ENCODE results near the gene PPEF1.

PPEF1 gene

DNA sequence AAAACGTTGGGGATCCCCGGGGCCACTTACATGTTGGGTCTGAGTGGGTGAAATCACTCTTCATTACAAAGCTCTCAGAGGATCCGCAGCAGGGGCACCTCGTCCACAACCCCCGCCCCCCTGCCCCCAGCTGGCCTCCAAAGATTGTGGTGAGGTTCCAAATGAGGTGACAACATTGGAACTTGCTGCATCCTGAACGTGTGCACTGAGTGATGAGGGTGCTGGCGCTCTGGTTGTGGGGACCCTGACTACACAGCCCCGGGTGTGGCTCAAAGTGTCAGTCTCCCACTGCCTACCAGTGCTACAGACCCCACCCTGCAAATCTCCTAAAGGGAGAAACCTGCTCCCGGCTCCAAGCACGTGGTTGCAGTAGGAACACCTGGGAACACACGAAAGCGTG is 164.5 kb downstream of the PPEF1 start:
- TF ChIP-seq, protein P1, sequence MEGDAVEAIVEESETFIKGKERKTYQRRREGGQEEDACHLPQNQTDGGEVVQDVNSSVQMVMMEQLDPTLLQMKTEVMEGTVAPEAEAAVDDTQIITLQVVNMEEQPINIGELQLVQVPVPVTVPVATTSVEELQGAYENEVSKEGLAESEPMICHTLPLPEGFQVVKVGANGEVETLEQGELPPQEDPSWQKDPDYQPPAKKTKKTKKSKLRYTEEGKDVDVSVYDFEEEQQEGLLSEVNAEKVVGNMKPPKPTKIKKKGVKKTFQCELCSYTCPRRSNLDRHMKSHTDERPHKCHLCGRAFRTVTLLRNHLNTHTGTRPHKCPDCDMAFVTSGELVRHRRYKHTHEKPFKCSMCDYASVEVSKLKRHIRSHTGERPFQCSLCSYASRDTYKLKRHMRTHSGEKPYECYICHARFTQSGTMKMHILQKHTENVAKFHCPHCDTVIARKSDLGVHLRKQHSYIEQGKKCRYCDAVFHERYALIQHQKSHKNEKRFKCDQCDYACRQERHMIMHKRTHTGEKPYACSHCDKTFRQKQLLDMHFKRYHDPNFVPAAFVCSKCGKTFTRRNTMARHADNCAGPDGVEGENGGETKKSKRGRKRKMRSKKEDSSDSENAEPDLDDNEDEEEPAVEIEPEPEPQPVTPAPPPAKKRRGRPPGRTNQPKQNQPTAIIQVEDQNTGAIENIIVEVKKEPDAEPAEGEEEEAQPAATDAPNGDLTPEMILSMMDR (conservative IDR thresholded peaks at IDR 0.05; ENCODE audit: low read depth, low read length), result no peak
- no peak for DNase-seq (ENCODE audit: low read depth)
- H3K4me3 ChIP-seq (ENCODE audit: low read depth, low read length), result no peak overlapping the region

DNA sequence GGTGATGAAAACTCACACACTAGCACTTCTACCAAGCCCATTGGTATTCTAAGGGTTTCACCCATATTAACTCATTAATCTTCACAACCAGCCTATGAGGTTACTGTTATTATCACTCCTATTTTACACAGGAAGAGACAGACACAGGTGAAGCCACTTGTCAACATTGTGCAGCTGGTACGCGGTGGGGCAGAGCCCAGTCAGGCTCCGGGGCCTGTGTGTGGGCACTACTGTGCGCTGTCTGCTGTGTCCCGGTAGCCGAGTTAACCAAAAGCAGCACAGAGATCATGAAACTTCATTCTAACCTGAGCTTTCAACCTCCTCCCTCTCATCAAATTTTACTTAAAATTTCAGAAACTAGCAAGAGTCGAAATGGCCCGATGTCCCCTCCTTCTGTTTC is 165.2 kb downstream of the PPEF1 start:
- DNase-seq (ENCODE audit: low read depth), result no peak
- H3K4me3 ChIP-seq (ENCODE audit: low read depth, low read length), result no peak overlapping the region
- TF ChIP-seq, protein P1 (conservative IDR thresholded peaks at IDR 0.05; ENCODE audit: low read depth, low read length), result no peak

DNA sequence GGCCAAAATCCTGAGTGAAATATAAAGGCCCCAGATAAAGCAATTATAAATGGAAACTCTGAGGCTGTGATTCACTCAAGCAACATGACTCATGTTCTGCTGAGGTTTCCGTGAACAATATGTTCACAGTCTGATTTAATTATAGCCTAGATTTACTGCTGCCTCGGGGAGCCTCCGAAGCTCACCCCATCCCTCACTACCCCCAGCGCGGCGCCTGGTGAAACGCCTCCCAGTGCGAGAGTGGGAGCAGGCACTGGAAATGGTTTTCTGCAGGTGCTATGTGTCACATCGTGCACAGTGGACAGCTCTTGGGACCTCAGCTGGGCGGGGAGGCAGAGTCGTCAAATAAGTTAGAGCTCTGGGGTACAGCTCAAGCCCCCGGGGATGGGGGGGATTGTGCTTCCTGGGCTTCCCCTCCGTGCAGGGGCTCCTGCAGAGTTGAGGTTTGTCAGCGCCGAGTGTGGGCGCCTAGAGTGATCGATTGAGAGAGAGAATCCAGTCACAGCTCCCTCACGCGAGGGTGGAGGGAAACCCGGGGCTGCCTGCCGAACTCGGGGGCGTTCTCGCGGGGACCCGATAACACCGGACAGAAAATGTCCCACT is 165.8 kb downstream of the PPEF1 start:
- DNase-seq (ENCODE audit: low read depth), result peak; percentile 72
- no peak overlapping the region for H3K4me3 ChIP-seq (ENCODE audit: low read depth, low read length)
- TF ChIP-seq, protein P1 (conservative IDR thresholded peaks at IDR 0.05; ENCODE audit: low read depth, low read length), result no peak

DNA sequence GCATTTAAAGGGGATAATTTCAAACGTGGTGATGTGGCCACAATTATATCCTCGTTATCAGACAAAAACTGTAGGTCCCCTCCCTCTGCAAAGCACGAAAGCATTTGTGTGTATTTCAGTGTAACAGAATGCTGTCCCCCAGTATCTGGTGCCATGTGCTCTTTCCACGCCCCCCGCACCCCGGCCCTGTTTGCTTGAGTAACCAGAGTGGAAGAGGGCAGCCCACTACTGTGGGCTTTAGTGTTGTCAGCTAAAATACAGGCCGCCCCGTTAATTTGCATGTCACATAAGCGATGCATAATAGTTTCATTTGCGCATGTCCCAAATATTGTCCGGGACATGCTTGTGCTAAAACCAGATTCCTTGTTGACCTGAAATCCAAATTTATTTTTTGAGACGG is 166.4 kb downstream of the PPEF1 start:
- H3K4me3 ChIP-seq (ENCODE audit: low read depth, low read length), result no peak overlapping the region
- TF ChIP-seq, protein P1 (conservative IDR thresholded peaks at IDR 0.05; ENCODE audit: low read depth, low read length), result no peak
- no peak for DNase-seq (ENCODE audit: low read depth)

DNA sequence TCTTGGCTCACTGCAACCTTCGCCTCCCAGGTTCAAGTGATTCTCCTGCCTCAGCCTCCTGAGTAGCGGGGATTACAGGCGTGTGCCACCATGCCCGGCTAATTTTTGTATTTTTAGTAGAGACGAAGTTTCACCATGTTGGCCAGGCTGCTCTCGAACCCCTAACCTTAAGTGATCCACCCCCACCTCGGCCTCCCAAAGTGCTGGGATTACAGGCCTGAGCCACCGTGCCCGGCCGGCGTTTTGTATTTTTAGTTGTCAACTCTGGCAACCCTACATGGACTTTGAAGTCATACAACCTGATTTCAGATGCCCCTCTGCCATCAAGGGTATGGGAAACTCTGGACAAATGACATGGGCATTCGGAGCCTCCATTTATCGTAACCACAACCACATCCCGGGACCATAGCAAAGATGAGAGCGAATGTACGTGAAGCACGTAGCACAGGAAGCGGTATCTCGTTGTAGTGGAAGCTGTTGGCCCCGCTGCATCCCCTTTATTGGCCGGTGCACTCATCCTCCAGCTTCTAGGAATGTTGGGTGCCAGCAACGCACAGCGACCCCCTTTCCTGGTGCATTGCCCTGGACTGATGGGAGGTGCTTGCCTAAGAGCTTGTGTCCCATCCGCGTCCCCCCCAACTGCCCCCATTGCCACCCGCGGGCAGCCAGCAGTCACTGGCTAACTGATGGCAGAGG is 167.3 kb downstream of the PPEF1 start:
- TF ChIP-seq, protein P1 (conservative IDR thresholded peaks at IDR 0.05; ENCODE audit: low read depth, low read length), result no peak

DNA sequence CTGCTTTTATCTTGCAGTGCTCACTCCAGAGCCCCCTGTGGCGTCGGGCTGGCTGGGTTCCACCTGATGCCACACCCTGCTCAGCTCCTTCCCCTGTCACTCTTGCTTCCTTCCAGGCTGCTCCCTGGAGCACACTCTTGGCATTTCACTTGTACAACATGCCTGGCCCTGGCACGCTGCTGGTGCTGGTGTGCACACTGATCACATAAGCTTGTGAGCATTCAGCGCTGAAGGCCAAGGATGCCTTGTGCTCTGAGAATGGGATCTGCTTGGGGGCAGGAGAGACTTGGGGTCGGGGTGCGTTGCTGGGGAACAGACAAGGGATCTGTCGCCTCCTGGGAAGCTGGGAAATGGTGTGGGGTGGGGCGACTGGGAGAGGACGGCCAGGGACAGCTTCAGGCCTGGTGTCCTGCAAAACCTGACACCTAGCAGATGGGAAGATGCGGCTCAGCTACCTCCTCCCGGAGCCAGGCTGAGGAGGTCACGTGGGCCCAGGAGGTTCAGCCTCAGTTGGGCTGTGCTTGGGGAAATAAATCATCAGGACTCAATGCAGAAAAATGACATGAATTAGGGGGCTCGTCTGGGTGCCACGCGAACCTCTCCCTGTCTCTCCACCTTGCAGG is 167.9 kb downstream of the PPEF1 start:
- no peak for DNase-seq (ENCODE audit: low read depth)
- TF ChIP-seq, protein P1 (conservative IDR thresholded peaks at IDR 0.05; ENCODE audit: low read depth, low read length), result no peak
- H3K4me3 ChIP-seq (ENCODE audit: low read depth, low read length), result no peak overlapping the region

More for the DNA sequence above, 167.3 kb downstream of the PPEF1 start:
- H3K4me3 ChIP-seq (ENCODE audit: low read depth, low read length), result no peak overlapping the region
- no peak for DNase-seq (ENCODE audit: low read depth)

All from choroid plexus epithelial cell (primary cell).